OCI-LY3 (cell line): ENCODE results near the gene MYLK.

Experiments
- CTCF ChIP-seq: fragments of 200-600, 300-600 bp; sonication (generic); IDR thresholded peaks from 2 replicates; pipeline ENCODE4 v1.5.1; 2014; ENCODE audit warnings: antibody characterized with exemption, low read length, low read depth
- EZH2phosphoT487 ChIP-seq: fragments of 200-600 bp; shearing (Covaris generic); IDR thresholded peaks from 2 replicates; pipeline ENCODE4 v1.6.1; 2018; ENCODE audit warnings: antibody characterized with exemption, mixed run types, low read depth

- TF ChIP-seq CTCF (no peak), EZH2phosphoT487 (no peak)
These were observed 131.9 kb downstream of the MYLK start for GRCh38 chr3:123752228-123752627.
